Measurements from ENCODE around the gene GNG7.
"Not testable (repeated sequence)": the region's sequence is repeated elsewhere in the genome, so short reads cannot be mapped to it uniquely, and the experiment has no call there.

GNG7 gene

DNA sequence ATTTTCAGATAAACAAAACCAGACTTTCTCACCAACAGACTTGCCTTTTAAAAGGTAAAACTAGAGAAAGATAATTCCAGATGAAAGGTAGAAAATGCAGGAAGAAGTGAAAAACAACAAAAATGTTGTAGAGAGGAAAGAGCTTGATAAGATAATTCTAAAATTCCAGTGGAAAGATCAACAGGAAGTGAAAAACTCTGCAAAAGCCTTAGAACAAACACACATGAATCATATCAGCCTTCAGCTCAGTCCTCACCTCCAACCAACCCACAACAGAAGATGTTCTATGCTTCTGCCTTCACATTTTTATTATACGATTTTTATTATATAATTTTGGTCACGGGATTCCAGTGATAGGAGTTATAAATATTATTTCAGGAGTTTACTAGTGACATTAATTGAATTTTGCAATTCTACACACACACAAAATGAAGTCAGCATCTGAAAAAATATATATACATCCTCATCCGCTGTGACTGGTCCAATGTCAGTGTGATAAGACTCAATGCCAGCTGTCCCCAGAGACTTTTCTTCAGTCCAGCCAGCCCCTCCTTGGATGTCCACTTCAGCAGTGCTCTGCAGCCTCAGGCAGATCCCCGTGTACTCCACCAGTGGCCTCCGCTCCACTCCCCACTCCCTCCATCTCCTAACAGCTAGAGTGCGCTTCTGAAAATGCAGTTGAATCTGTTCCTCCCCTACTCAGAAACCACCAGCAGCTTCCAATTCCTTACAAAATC lies 168.6 kb downstream of the GNG7 start:
- peak; percentile 54 for DNase-seq

DNA sequence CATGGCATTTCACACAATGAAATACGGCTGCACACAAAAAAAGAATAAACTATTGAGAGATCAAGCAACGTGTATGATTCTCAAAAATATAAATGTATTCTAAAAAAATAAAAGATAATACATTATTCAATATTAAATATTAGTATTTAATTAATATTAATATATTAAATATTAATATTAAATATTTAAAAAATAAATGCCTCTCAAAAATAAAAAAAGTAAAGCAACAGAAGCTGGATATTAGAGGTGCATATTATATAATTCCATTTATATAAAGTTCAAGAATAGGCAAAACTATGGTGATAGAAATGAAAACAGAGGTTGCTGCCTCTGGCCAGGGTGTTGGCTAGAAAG lies 169.4 kb downstream of the GNG7 start:
- DNase-seq, result no peak

DNA sequence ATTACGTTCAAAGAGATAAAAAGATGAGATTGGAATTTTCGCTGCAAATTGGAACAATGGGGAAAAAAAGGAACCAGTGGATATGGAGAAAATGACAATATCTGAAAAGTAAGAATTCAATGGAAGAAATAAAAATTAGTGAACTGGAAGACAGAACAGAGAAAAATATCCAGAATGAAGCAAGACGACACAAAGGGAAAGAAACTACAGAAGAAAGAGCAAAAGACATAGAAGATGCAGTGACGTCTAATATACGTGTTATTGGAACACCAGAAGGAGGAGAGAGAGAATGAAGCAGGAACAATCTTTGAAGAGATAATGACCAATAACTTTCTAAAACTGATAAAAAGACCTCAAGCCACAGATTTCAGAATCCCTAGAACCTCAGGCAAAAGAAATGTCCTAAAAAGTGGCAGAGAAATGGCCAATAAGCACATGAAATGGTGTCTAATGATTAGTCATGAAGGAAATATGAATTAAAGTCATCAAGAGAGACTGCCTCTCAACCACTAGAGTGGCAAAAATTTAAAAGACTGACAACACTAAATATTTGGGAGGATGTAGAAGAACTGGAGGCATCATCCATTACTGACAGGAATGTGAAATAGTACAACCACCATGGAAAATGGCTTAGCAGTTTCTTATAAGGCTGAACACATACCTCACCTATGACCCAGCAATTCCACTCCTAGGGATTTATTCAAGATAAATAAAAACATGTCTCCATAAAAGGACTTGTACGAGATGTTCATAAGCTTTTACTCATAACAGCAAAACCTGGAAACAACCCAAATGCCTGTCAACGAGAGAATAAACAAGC lies 170.0 kb downstream of the GNG7 start:
- peak; percentile 98 for DNase-seq

DNA sequence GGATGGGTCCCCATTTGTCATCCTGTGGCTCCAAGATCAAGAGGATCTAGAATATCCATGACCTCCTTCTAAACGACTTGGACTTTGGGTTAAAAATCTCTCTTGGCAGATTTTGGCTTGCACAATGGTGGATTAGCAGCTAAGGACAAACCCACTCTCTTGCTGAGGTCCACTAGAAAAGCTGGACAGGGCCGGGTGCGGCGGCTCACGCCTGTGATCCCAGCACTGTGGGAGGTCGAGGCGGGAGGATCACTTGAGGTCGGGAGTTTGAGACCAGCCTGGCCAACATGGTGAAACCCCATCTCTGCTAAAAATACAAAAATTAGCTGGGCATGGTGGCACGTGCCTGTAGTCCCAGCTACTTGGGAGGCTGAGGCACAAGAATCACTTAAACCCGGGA lies 172.6 kb downstream of the GNG7 start:
- not testable (repeated sequence) for DNase-seq

DNA sequence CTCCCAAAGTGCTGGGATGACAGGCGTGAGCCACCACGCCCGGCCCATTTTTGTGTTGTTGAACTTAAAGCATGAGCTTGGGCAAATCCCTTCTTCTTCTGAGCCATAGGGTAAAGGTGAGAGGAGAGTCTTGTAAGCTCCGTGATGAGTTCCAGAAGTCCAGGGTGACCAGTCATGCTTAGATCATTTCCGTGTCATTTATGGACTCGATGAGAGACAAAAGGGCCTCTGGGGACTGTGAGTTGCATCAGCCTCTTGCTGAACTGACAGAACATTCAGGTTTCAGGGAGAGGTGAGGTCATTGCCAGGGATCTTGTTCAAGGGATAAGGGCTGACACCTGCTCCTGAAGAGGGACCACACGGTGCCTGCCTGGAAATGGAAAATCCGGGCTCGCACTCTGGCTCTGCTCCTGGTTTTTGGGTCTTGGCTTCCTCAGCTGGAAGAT lies 173.0 kb downstream of the GNG7 start:
- DNase-seq, result peak; percentile 98

GRCh38 chr19:2528675-2529101 lies 173.8 kb downstream of the GNG7 start:
- DNase-seq, result no peak

GRCh38 chr19:2527686-2528085 lies 174.8 kb downstream of the GNG7 start:
- DNase-seq, result no peak

GRCh38 chr19:2527171-2527570 lies 175.3 kb downstream of the GNG7 start:
- no peak for DNase-seq

- DNase-seq, result peak; percentile 97
These were observed 177.4 kb downstream of the GNG7 start for GRCh38 chr19:2524840-2525723.

GRCh38 chr19:2524361-2524839 lies 178.1 kb downstream of the GNG7 start:
- DNase-seq, result no peak

DNA sequence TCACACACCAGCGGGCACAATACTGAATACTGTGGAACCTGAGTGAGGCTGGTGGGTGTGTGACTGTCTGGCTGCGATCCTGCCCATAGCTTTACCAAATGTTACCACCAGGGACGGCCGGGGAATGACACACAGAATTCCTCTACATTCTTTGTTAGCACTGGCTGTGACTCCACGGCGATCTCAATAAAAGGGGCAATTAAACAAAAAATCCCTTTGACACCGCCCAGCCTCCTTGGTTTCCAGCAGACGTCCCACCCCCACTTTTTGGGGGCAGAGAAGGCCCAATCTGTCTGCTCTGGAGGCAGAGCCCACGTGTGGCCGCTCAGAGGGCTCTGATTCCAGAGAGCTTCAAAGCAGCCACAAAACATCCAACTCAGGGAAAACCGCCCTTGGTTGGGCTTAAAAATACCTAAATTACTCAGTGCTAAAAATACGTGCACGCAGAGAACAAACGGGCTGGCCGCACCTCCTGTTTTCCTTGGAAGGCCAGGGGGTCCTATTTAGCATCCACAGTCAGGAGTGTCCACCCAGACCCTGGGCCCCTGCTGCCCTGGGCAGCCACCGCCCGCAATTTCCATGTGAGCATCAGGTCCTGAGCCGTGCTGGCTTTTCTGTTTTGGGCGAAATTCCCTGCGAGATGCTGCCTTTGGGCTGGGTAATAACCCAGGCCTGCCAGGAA lies 178.7 kb downstream of the GNG7 start:
- DNase-seq, result peak; percentile 94

- DNase-seq, result no peak
These were observed 183.0 kb downstream of the GNG7 start for GRCh38 chr19:2519482-2519881.

DNA sequence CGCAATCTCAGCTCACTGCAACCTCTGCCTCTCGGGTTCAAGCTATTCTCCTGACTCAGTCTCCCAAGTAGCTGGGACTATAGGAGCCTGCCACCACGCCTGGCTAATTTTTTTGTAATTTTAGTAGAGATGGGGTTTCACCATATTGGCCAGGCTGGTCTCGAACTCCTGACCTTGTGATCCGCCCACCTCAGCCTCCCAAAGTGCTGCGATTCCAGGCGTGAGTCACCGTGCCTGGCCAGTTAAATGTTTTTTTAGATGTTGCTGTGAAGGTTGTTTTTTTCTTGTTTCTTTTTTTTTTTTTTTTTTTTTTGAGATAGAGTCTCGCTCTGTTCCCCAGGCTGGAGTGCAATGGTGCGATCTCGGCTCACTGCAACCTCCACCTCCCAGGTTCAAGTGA lies 183.6 kb downstream of the GNG7 start:
- DNase-seq, result peak; percentile 45

GRCh38 chr19:2517881-2518601 lies 184.5 kb downstream of the GNG7 start:
- DNase-seq, result peak; percentile 50

DNA sequence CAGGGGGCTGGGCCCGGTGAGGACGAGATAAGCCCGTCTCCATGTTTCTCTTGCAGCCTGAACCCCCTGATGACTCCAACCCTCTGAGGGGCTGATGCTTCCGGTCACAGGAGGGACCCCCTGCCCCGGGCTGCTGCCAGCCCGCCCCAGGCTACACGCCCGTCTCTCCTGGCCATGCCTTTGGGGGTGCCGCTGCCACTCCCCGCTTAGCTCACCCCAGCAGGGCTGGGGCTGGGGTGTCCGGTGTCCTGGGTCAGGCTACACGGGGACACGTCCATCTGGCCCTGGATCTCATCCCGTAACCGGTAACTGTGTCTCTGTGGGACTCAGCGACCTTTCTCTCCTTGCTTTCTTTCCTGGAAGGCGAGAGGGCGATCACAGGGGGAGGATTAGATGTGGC lies 185.8 kb downstream of the GNG7 start:
- DNase-seq, result no peak

- DNase-seq, result no peak
These were observed 187.4 kb downstream of the GNG7 start for GRCh38 chr19:2514981-2515518.

DNA sequence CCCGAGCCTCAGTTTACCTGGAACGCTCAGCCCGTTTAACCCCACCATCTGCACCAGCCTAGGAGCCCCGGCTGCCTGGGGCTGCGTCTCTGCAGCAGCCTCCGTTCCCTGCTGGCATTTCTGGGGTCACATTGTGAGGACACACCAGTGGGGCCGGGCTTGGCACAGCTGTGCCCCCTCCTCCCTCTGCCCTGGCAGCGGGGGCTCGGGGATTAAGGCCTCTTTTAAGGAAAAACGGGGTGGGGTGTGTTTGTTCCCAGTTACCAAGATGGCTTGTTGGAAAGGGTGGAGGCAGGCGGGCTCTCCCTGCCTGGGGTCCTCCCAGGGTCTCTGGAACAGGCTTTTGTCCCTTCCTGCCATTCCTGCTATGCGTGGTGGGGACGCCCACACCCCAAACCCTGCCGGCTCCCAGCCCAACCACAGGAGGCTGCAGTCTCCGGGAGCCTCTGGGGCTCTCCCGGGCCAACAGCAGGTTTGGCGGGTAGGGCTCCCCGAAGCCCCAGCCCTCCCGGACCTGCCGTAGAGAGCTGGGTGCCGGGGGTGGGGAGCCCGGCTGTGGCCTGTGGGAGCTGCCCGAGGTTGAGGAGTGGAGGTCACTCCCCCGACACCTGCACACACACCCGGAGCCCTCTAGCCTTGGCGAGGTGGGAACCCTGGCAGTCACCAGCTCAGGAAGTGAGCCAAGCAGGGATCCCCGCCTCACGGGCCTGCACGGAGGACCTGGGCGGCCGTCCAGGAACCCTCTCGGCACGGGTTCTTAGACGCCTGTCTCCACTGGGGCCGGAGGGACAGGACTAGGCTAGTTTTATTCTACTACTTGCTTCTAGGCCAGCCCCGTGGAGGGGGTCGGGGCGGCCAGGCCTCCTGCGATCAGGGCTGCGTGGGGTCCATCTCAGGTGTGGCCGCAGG lies 189.7 kb downstream of the GNG7 start:
- DNase-seq, result no peak

GRCh38 chr19:2511991-2512390 lies 190.5 kb downstream of the GNG7 start:
- DNase-seq, result no peak

- DNase-seq, result no peak
These were observed 190.9 kb downstream of the GNG7 start for GRCh38 chr19:2511570-2511969.

- DNase-seq, result no peak
These were observed 193.4 kb downstream of the GNG7 start for GRCh38 chr19:2509096-2509495.
